ENCODE results near the gene XPO5.

Gene XPO5

DNA sequence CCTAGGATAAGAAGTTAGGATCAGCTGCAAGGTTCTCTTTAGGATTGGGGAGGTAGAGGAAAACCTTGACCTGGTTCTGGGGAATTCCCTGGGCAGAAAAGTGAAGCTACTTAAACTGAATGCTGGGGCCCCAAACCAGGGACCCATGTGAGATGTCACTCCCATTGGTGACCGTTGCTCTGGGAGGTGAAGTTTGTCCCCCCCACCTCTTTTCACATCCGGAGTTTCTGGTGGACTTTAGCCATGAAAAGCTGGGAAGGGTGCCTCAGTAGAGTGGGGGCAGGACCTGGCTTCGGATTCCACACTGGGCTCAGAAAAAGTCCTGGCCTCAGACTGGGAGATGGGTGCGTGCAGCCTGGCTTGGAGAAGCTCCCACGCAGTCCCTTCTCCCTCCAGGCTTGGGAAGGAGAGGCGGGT is 85.3 kb downstream of the XPO5 start:
- TF ChIP-seq, protein P1, sequence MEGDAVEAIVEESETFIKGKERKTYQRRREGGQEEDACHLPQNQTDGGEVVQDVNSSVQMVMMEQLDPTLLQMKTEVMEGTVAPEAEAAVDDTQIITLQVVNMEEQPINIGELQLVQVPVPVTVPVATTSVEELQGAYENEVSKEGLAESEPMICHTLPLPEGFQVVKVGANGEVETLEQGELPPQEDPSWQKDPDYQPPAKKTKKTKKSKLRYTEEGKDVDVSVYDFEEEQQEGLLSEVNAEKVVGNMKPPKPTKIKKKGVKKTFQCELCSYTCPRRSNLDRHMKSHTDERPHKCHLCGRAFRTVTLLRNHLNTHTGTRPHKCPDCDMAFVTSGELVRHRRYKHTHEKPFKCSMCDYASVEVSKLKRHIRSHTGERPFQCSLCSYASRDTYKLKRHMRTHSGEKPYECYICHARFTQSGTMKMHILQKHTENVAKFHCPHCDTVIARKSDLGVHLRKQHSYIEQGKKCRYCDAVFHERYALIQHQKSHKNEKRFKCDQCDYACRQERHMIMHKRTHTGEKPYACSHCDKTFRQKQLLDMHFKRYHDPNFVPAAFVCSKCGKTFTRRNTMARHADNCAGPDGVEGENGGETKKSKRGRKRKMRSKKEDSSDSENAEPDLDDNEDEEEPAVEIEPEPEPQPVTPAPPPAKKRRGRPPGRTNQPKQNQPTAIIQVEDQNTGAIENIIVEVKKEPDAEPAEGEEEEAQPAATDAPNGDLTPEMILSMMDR (IDR thresholded peaks at IDR 0.05; ENCODE audit: low read depth, low read length) = no peak
- H3K4me3 ChIP-seq (ENCODE audit: low read depth, low read length) = no peak overlapping the region
- no peak for DNase-seq (ENCODE audit: low read depth, low spot score)
- in situ Hi-C loops (cut with HindIII; ENCODE audit: low sequenced_read_pairs) = no loop called here

DNA sequence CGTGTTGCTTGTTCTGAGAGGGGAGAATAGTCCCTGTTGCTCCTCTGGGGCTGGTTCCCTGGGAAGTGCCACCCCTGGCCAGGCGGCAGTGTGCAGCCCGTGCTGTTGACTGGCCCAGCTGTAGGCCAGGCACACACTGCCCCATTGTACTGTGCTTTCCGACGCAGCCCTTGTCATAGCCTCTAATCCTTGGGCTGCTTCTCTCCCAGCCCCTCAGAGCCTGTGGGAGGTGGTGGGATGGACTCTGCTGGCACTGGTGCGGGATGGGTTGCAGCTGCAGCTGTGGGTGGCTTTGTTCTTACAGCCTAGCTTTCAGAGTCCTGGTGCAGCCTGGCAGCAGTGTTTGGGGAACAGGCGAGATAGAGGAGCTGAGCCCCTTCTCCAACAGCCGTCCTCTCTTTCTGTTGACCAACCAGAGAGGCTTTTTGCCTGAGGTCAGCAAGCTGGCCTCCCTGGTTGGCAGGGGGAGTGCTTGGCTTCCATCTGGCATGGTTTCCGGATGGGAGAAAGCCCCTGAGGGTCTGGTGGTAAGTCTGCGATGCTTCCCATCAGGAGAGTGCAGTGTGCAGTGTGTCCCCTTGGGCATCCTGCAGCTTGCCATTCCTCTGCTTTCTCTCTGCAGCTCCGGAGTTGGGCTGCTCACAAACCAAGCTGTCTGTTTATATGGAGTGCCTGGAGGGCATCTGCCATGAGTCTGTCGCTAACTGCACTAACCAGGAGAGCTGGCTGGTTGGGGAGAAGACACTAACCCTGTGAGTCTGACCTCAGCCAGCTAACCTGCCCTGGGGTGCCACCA is 86.4 kb downstream of the XPO5 start:
- in situ Hi-C loops (cut with HindIII; ENCODE audit: low sequenced_read_pairs) = no loop called here
- TF ChIP-seq, protein P1 (IDR thresholded peaks at IDR 0.05; ENCODE audit: low read depth, low read length) = no peak
- DNase-seq (ENCODE audit: low read depth, low spot score) = no peak

DNA sequence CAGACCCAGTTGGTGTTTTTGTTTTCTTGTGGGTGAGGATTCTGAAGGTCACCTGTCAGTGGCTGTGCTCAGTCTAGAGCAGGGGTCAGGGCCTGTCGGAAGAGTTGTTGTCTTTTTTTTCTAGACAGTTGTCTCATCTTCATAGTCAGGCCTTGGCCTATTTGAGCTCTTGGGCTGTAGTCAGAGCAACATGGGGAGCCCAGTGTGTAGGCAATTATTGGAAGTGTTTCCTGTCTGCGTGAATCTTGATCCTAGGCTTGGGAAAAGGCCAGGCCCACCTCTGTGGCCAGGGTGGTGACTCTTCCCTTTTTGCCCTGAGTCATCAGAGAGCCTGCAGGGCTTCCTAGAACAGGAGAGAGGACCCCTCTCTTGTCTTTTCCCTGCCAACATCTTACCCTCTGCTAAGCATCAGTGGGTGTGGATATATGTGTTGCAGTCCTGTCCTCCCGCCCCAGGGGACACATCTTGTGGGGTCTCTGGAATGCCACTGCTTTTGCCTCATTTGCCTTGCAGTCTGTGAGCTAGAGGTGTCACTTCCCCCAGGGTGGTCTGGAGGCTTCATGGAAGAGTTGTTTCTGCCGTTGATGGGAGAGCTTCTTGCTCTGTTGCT is 87.1 kb downstream of the XPO5 start:
- TF ChIP-seq, protein P1 (IDR thresholded peaks at IDR 0.05; ENCODE audit: low read depth, low read length) = no peak
- no peak overlapping the region for H3K4me3 ChIP-seq (ENCODE audit: low read depth, low read length)
- in situ Hi-C loops (cut with HindIII; ENCODE audit: low sequenced_read_pairs) = no loop called here
- DNase-seq (ENCODE audit: low read depth, low spot score) = peak; percentile 38

More for the DNA sequence above, 86.4 kb downstream of the XPO5 start:
- no peak overlapping the region for H3K4me3 ChIP-seq (ENCODE audit: low read depth, low read length)

DNA sequence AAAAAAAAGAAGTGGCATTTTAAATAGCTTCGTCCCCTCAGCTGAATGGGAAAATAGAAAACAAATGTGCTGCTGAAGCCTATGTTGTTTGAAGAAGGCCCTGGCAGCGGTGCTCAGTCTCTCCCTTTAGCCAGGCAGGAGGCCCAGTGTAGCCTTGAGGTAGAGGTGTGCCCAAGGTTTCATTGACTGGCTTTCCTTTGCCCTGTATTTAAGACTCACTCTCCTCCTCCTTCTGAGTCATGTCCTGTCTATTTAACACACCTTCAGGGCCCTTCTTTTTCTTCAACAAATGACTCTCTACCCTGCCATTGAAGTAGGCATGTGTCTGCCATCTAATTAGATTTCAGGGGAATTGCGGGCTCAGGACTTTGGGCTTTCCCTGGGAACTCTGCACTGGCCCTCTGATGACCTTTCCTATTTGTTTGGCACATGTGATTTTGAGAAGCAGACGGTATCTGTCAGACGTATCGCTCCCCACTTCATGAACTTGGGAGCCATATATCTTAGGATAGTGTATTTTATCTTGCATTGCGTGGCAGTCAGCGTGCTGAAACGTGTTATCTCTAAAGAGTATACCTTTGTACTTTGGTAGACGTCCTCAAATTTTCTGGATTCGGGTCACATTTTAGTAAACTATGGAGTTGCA is 94.1 kb downstream of the XPO5 start:
- no peak for DNase-seq (ENCODE audit: low read depth, low spot score)
- TF ChIP-seq, protein P1 (IDR thresholded peaks at IDR 0.05; ENCODE audit: low read depth, low read length) = no peak
- H3K4me3 ChIP-seq (ENCODE audit: low read depth, low read length) = no peak overlapping the region
- in situ Hi-C loops (cut with HindIII; ENCODE audit: low sequenced_read_pairs) = no loop called here

DNA sequence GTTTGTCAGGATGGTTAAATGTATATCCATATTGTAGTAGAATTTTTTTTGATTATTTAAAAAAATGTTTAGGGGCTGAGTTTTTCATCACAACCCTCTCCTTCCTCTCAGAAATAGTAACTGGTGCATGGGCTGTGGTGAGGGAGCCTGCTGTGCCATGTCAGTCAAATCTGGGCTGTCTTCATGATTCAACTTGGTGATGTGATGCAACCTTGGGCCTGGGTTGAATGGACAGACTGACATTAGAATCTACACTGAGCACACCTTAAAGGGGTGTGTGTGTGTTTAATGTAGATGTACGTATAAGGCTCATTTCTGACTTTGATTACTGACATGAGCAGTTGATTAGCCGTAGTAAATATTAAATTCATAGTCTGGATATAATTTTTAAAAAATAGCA is 94.8 kb downstream of the XPO5 start:
- H3K4me3 ChIP-seq (ENCODE audit: low read depth, low read length) = no peak overlapping the region

DNA sequence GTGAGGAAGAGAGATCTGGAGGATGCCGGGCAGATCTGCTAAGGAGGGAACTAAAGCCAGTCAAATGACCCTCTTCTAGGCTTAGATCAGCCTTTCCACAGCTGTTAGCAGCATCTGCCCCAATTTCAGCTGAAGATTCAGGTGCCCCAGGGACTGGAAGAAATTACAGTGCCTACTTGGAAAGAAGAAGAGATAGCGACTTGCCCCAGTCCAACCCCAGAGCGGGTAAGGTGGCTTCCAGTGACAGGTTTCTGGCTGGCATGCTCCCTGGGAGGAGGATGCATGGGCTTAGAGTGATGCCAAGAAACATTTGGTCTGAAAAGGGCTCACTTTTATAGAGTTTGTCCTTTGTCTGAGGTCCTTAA is 97.8 kb downstream of the XPO5 start:
- DNase-seq (ENCODE audit: low read depth, low spot score) = no peak
- TF ChIP-seq, protein P1 (IDR thresholded peaks at IDR 0.05; ENCODE audit: low read depth, low read length) = no peak
- in situ Hi-C loops (cut with HindIII; ENCODE audit: low sequenced_read_pairs) = no loop called here
- H3K4me3 ChIP-seq (ENCODE audit: low read depth, low read length) = peak overlapping the region; percentile 76

More for the DNA sequence above, 94.8 kb downstream of the XPO5 start:
- in situ Hi-C loops (cut with HindIII; ENCODE audit: low sequenced_read_pairs) = no loop called here
- TF ChIP-seq, protein P1 (IDR thresholded peaks at IDR 0.05; ENCODE audit: low read depth, low read length) = no peak
- DNase-seq (ENCODE audit: low read depth, low spot score) = no peak
